Natural killer cell (primary cell): ENCODE data around the gene CLTB. TPM values are rescaled to one million over a fixed set of nuclear protein-coding genes. Genes with fewer than 3 reads are reported as not detected.

ENCODE experiments used
- ATAC-seq, 3 donors: fragments of 150-1000 bp in 2 of 3; fragments of 200-7000 bp in 1 of 3; cut with Tn5 transposase; 1 replicate in 1 of 3; 2 replicates in 2 of 3; pipeline ENCODE4 v1.10.0; 2021; ENCODE audit warnings: mild to moderate bottlenecking in 2 of 3, moderate library complexity in 2 of 3
- DNase-seq, 2 donors: peaks; one replicate each; pipeline versions ENCODE4 v3.0.0 to v3.0.0-alpha.2; 2013 to 2021; ENCODE audit warnings: mixed read lengths in 1 of 2
- H3K27ac ChIP-seq: one replicate; pipeline ENCODE4 v1.5.1; 2013; ENCODE audit warnings: mild to moderate bottlenecking, low read length
- H3K27me3 ChIP-seq: one replicate; pipeline ENCODE4 v1.6.1; 2013; ENCODE audit warnings: low read length; ENCODE audit not compliant: control insufficient read depth, insufficient read depth
- H3K36me3 ChIP-seq: one replicate; pipeline ENCODE4 v1.6.1; 2013; ENCODE audit warnings: low read length; ENCODE audit not compliant: control insufficient read depth, insufficient read depth
- H3K4me1 ChIP-seq: one replicate; pipeline ENCODE4 v1.6.1; 2013; ENCODE audit warnings: low read length; ENCODE audit not compliant: control insufficient read depth, insufficient read depth
- H3K4me3 ChIP-seq: one replicate; pipeline ENCODE4 v1.5.1; 2013; ENCODE audit warnings: low read length
- H3K9me3 ChIP-seq: one replicate; pipeline ENCODE4 v1.6.1; 2013; ENCODE audit warnings: low read length; ENCODE audit not compliant: control insufficient read depth, insufficient read depth
- H3K27ac Mint-ChIP-seq, 2 donors: one replicate each; pipeline ENCODE4 v1.8.0; 2022; ENCODE audit warnings: mild to moderate bottlenecking in 2 of 2, mixed read lengths in 2 of 2, moderate library complexity in 1 of 2
- H3K27me3 Mint-ChIP-seq, 2 donors: one replicate each; pipeline ENCODE4 v1.8.0; 2022; ENCODE audit warnings: low read depth in 2 of 2, mixed read lengths in 2 of 2
- H3K36me3 Mint-ChIP-seq: one replicate; pipeline ENCODE4 v1.8.0; 2022; ENCODE audit warnings: mixed read lengths
- H3K4me1 Mint-ChIP-seq, 2 donors: one replicate each; pipeline ENCODE4 v1.8.0; 2022; ENCODE audit warnings: mixed read lengths in 2 of 2
- H3K4me3 Mint-ChIP-seq: one replicate; pipeline ENCODE4 v1.8.0; 2022; ENCODE audit warnings: mild to moderate bottlenecking, moderate library complexity, mixed read lengths
- H3K9me3 Mint-ChIP-seq, 2 donors: one replicate each; pipeline ENCODE4 v1.8.0; 2022; ENCODE audit warnings: mixed read lengths in 2 of 2
- WGBS: methylation state at CpG from one replicate; pipeline ENCODE4 v1.1.7; 2013; ENCODE audit warnings: missing lambda C conversion rate; ENCODE audit not compliant: insufficient coverage; 5-methylcytosine and 5-hydroxymethylcytosine counted together
- intact Hi-C: fragments of 100-400 bp; cut with micrococcal nuclease; formaldehyde crosslinking; loops from one replicate; pipeline ENCODE4 v1.14.2; 2022
- total RNA-seq, 4 donors: library from RNA; stranded (reverse); fragments of 120-200 nt in 1 of 4; gene quantifications; one replicate each; pipeline versions ENCODE4 v1.2.3 to v1.2.4, GENCODE V29; 2013 to 2022
- TF ChIP-seq, protein P1 (sequence below): fragments of 200-600 bp; IDR thresholded peaks from one replicate; pipeline ENCODE4 v1.8.0; 2022; ENCODE audit warnings: antibody characterized with exemption

The CLTB gene
- total RNA-seq, 3 donors from 2014 or later (not counting 1 experiment from before 2014, with no cell fraction given): 60.6 to 77.2 (median 70.4) TPM

DNA sequence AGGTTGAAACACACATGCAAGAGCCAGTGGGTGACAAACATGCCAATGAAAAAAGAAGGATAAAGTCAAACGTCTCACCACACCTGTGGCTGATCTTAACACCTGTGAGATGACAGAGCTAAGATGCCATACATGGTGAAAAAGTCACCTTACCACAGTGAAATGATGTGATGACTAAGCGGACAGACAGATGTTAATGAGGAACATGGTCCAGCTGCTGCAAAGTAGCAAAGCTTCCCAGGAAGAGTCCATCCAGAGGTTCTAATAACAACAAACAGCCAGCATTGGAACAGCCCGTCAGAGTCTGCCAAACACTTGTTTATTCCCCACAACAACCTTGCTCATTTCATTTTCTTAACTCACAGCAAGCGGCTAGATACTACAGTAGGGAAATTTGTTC, 56.7 kb downstream of the CLTB start:
- Mint-ChIP-seq H3K4me3 (peak overlapping the region; percentile 69), H3K36me3 (no peaks in the 10 kb centered on the region), H3K27me3 (peaks cover 0 to 3% of the 10 kb centered on the region in 2 donors), H3K9me3 (no peaks in the 10 kb centered on the region), H3K4me1 (peaks cover 34 to 42% of the 10 kb centered on the region in 2 donors), H3K27ac (peak overlapping the region in 1 of 2 donors; percentile 47)
- no peak overlapping the region for H3K27ac ChIP-seq
- DNase-seq (no peak), ATAC-seq (no peak)
- peaks cover 22% of the 10 kb centered on the region for H3K36me3 ChIP-seq
- intact Hi-C loops: no loop called here
- H3K4me3 ChIP-seq: no peak overlapping the region
- H3K27me3 ChIP-seq: no peaks in the 10 kb centered on the region
- peaks cover 28% of the 10 kb centered on the region for H3K4me1 ChIP-seq
- H3K9me3 ChIP-seq: peaks cover 3% of the 10 kb centered on the region
- 83% methylated on average over 4 of the region's 4 CpGs for WGBS
- TF ChIP-seq, protein P1, sequence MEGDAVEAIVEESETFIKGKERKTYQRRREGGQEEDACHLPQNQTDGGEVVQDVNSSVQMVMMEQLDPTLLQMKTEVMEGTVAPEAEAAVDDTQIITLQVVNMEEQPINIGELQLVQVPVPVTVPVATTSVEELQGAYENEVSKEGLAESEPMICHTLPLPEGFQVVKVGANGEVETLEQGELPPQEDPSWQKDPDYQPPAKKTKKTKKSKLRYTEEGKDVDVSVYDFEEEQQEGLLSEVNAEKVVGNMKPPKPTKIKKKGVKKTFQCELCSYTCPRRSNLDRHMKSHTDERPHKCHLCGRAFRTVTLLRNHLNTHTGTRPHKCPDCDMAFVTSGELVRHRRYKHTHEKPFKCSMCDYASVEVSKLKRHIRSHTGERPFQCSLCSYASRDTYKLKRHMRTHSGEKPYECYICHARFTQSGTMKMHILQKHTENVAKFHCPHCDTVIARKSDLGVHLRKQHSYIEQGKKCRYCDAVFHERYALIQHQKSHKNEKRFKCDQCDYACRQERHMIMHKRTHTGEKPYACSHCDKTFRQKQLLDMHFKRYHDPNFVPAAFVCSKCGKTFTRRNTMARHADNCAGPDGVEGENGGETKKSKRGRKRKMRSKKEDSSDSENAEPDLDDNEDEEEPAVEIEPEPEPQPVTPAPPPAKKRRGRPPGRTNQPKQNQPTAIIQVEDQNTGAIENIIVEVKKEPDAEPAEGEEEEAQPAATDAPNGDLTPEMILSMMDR: no peak

- no peaks in the 10 kb centered on the region for H3K9me3 Mint-ChIP-seq
- Histone ChIP-seq H3K4me3 (no peak overlapping the region), H3K36me3 (peaks cover 50% of the 10 kb centered on the region), H3K27me3 (no peaks in the 10 kb centered on the region), H3K9me3 (no peaks in the 10 kb centered on the region), H3K27ac (no peak overlapping the region), H3K4me1 (peaks cover 15% of the 10 kb centered on the region)
- H3K4me1 Mint-ChIP-seq: peaks cover 39 to 46% of the 10 kb centered on the region in 2 donors
- DNase-seq (no peak), ATAC-seq (no peak)
- intact Hi-C loops: no loop called here
- H3K27me3 Mint-ChIP-seq: no peaks in the 10 kb centered on the region
- no peak overlapping the region for H3K27ac Mint-ChIP-seq
- TF ChIP-seq, protein P1: no peak
- 95% methylated on average over 3 of the region's 3 CpGs for WGBS
- no peaks in the 10 kb centered on the region for H3K36me3 Mint-ChIP-seq
- H3K4me3 Mint-ChIP-seq: no peak overlapping the region
Measured at GRCh38 chr5:176356179-176356566, 60.2 kb downstream of the CLTB start.

DNA sequence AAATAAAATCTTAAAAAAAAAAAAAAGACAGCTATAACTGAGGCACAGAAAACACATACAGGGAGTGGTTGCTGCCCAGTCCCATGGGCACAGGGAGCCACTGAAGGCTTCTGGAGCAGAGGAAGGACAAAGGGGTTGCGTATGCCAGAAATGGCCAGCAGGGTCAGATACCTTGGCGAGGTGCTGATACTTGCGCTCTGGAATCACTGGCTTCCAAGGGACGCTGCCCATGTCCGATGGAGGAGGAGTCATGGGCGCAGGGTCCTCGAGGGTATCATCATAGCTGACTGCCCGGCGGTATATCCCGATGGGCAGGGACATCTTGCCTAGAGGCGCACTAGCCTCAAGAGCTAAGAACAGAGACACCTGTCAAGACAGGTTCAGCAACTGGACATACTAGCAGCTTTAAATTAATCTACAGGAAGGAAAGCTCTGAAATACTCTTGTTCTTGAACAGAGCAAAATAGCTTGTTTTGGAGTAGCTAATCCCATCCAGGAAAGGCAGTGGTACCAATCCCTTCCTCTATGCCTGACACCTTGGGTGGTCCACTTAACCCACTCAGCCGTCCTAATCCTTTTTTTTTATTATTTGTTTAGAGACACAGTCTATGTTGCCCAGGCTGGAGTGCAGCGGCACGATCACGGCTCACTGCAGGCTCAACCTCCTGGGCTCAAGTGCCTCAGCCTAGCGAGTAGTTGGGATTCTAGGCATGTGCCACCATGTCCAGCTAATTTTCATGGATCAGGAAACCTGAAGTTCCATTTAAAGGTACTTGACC, 60.8 kb downstream of the CLTB start:
- no peak overlapping the region for H3K4me3 Mint-ChIP-seq
- intact Hi-C loops: no loop called here
- no peaks in the 10 kb centered on the region for H3K27me3 Mint-ChIP-seq
- TF ChIP-seq, protein P1: no peak
- Histone ChIP-seq H3K27me3 (no peaks in the 10 kb centered on the region), H3K4me3 (no peak overlapping the region), H3K36me3 (peaks cover 52% of the 10 kb centered on the region), H3K9me3 (no peaks in the 10 kb centered on the region), H3K27ac (no peak overlapping the region), H3K4me1 (peaks cover 10% of the 10 kb centered on the region)
- H3K4me1 Mint-ChIP-seq: peaks cover 34 to 41% of the 10 kb centered on the region in 2 donors
- WGBS: 97% methylated on average over 16 of the region's 16 CpGs
- no peak overlapping the region for H3K27ac Mint-ChIP-seq
- H3K9me3 Mint-ChIP-seq: no peaks in the 10 kb centered on the region
- no peak for ATAC-seq
- no peak for DNase-seq
- no peaks in the 10 kb centered on the region for H3K36me3 Mint-ChIP-seq

- WGBS: 99% methylated on average over 4 of the region's 4 CpGs
- intact Hi-C loops: no loop called here
- Histone ChIP-seq H3K4me1 (no peaks in the 10 kb centered on the region), H3K27ac (no peak overlapping the region), H3K36me3 (peaks cover 66% of the 10 kb centered on the region), H3K27me3 (no peaks in the 10 kb centered on the region), H3K9me3 (no peaks in the 10 kb centered on the region), H3K4me3 (no peak overlapping the region)
- ATAC-seq: no peak
- TF ChIP-seq, protein P1: no peak
- H3K36me3 Mint-ChIP-seq: peaks cover 7% of the 10 kb centered on the region
- no peaks in the 10 kb centered on the region for H3K9me3 Mint-ChIP-seq
- no peak overlapping the region for H3K4me3 Mint-ChIP-seq
- no peak overlapping the region for H3K27ac Mint-ChIP-seq
- H3K4me1 Mint-ChIP-seq: peaks cover 33 to 39% of the 10 kb centered on the region in 2 donors
- no peak for DNase-seq
- no peaks in the 10 kb centered on the region for H3K27me3 Mint-ChIP-seq
Measured at GRCh38 chr5:176353533-176353932, 62.8 kb downstream of the CLTB start.
